DND-41 (cell line): ENCODE measurements around the gene LRRC56.

Source experiments
- ATAC-seq: fragments of 200-7000 bp; cut with Tn5 transposase; 3 replicates; pipeline ENCODE4 v1.9.1; 2021; ENCODE audit warnings: low read depth; ENCODE audit not compliant: insufficient read depth
- DNase-seq: peaks from one replicate; pipeline ENCODE4 v3.0.0-alpha.2; 2020
- H2AFZ ChIP-seq: 2 replicates; pipeline ENCODE4 v1.6.0; 2012; ENCODE audit warnings: low read depth, low read length
- H3K27ac ChIP-seq: 2 replicates; pipeline ENCODE4 v1.5.1; 2012; ENCODE audit warnings: low read length, inconsistent platforms
- H3K27me3 ChIP-seq: fragments of 200-600 bp; sonication (generic); 2 replicates; pipeline ENCODE4 v1.6.0; 2012; ENCODE audit warnings: low read length, mild to moderate bottlenecking, inconsistent platforms; ENCODE audit not compliant: insufficient read depth, poor library complexity
- H3K36me3 ChIP-seq: 2 replicates; pipeline ENCODE4 v1.5.1; 2012; ENCODE audit warnings: low read length, inconsistent platforms; ENCODE audit not compliant: insufficient read depth
- H3K4me1 ChIP-seq: 2 replicates; pipeline ENCODE4 v1.5.1; 2012; ENCODE audit warnings: mild to moderate bottlenecking, low read length; ENCODE audit not compliant: insufficient read depth
- H3K4me2 ChIP-seq: 2 replicates; pipeline ENCODE4 v1.6.0; 2012; ENCODE audit warnings: mild to moderate bottlenecking, moderate library complexity, low read length, inconsistent platforms; ENCODE audit not compliant: insufficient read depth
- H3K4me3 ChIP-seq, 2 experiments: fragments of 200-600 bp in 1 of 2; shearing (Covaris generic) in 1 of 2; 2 replicates each; pipeline ENCODE4 v1.5.1; 2012 to 2016; ENCODE audit warnings: inconsistent platforms in 2 of 2, low read length in 2 of 2, mild to moderate bottlenecking in 2 of 2, low read depth in 1 of 2, moderate library complexity in 1 of 2
- H3K79me2 ChIP-seq: 2 replicates; pipeline ENCODE4 v1.6.0; 2012; ENCODE audit warnings: low read length, inconsistent platforms; ENCODE audit not compliant: insufficient read depth
- H3K9ac ChIP-seq: 2 replicates; pipeline ENCODE4 v1.6.0; 2012; ENCODE audit warnings: low read depth, mild to moderate bottlenecking, inconsistent platforms, low read length, moderate library complexity
- H3K9me3 ChIP-seq: 2 replicates; pipeline ENCODE4 v1.5.1; 2012; ENCODE audit warnings: low read length, moderate library complexity, mild to moderate bottlenecking, inconsistent platforms; ENCODE audit not compliant: insufficient read depth, severe bottlenecking
- H4K20me1 ChIP-seq: 2 replicates; pipeline ENCODE4 v1.6.0; 2012; ENCODE audit warnings: low read length; ENCODE audit not compliant: insufficient read depth
- CTCF ChIP-seq: IDR thresholded peaks from 2 replicates; pipeline ENCODE4 v1.5.1; 2012; ENCODE audit warnings: borderline replicate concordance, low read length, moderate library complexity, mild to moderate bottlenecking; ENCODE audit not compliant: poor library complexity, severe bottlenecking; ENCODE audit errors: extremely low read depth
- EZH2 ChIP-seq: IDR thresholded peaks from 3 replicates; pipeline ENCODE4 v1.6.1; 2012; ENCODE audit warnings: borderline replicate concordance, low read depth, mild to moderate bottlenecking, moderate library complexity, low read length, inconsistent platforms; ENCODE audit not compliant: severe bottlenecking

Gene LRRC56

DNA sequence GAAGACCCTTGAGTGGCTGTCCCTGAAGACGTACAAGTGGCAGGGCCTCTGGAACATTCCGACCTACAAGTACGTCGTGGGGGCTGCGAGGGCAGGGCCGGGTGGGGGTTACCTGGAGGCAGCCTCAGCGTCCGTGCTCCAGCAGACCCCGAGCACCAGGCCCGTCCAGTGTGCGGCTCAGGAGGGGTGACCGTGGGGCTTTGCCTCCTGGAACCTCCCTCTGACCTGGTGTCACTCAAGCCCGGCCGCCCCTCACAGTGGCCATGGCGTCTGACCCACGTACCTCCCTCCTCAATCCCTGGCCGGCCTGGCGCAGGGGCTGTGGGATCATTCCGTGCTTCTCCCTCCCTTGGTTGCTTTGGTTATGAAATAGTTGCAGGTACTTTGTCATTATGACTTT lies 48.7 kb upstream of the LRRC56 start:
- no peak for ATAC-seq

GRCh38 chr11:488992-489391 lies 48.3 kb upstream of the LRRC56 start:
- peaks cover 42% of the 10 kb centered on the region for H3K36me3 ChIP-seq
- no peak for ATAC-seq

More for the DNA sequence above, 48.7 kb upstream of the LRRC56 start:
- no peak overlapping the region for H3K9ac ChIP-seq
- peaks cover 38% of the 10 kb centered on the region for H3K36me3 ChIP-seq
- H3K79me2 ChIP-seq = peaks cover 10% of the 10 kb centered on the region; the same call in 1 of the 2 replicates
- H3K9me3 ChIP-seq = no peaks in the 10 kb centered on the region
- H3K27ac ChIP-seq = no peak overlapping the region
- H4K20me1 ChIP-seq = peaks cover 12% of the 10 kb centered on the region; the same call in 1 of the 2 replicates
- H2AFZ ChIP-seq = no peak overlapping the region
- H3K27me3 ChIP-seq = no peaks in the 10 kb centered on the region
- H3K4me2 ChIP-seq = no peak overlapping the region
- H3K4me1 ChIP-seq = no peaks in the 10 kb centered on the region
- DNase-seq = no peak
- TF ChIP-seq EZH2 (no peak), CTCF (no peak)
- no peak overlapping the region for H3K4me3 ChIP-seq

DNA sequence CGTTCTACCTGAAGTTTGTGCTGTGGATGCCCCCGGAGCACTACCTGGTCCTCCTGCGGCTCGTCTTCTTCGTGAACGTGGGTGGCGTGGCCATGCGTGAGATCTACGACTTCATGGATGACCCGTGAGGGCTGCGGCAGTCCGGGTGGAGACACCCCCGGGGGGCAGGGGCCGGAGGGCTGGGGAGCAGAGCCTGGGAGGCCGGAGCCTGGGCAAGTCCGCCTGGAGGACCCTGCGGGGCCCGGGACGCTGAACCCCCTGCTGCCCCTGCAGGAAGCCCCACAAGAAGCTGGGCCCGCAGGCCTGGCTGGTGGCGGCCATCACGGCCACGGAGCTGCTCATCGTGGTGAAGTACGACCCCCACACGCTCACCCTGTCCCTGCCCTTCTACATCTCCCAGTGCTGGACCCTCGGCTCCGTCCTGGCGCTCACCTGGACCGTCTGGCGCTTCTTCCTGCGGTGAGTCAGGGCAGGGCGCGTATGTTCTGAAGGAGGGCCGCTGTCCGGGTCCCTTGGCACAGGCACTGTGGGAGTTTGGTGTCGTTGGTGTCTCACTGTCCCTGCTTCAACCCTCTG lies 47.6 kb upstream of the LRRC56 start:
- DNase-seq (no peak), ATAC-seq (no peak)
- Histone ChIP-seq H3K9me3 (no peaks in the 10 kb centered on the region), H2AFZ (no peak overlapping the region), H3K36me3 (peaks cover 48% of the 10 kb centered on the region), H3K27me3 (no peaks in the 10 kb centered on the region), H3K79me2 (0 out of 2 replicates have a peak, but pooled peaks cover 4% of the 10 kb centered on the region), H3K4me1 (no peaks in the 10 kb centered on the region), H3K9ac (no peak overlapping the region), H3K4me2 (no peak overlapping the region), H3K27ac (no peak overlapping the region), H3K4me3 (no peak overlapping the region), H4K20me1 (peaks cover 5% of the 10 kb centered on the region; the same call in 1 of the 2 replicates)
- TF ChIP-seq CTCF = no peak

More at GRCh38 chr11:488992-489391, 48.3 kb upstream of the LRRC56 start:
- Histone ChIP-seq H3K4me1 (no peaks in the 10 kb centered on the region), H2AFZ (no peak overlapping the region), H3K4me2 (no peak overlapping the region), H3K4me3 (no peak overlapping the region), H3K27me3 (no peaks in the 10 kb centered on the region), H3K9me3 (no peaks in the 10 kb centered on the region), H4K20me1 (peaks cover 11% of the 10 kb centered on the region; the same call in 1 of the 2 replicates), H3K79me2 (peaks cover 8% of the 10 kb centered on the region; the same call in 1 of the 2 replicates), H3K27ac (no peak overlapping the region), H3K9ac (no peak overlapping the region)
- no peak for TF ChIP-seq EZH2
- TF ChIP-seq CTCF = no peak
- DNase-seq = no peak
